NCI-H526 (cell line): ENCODE results near the gene CDC42EP1.
"Not testable (repeated sequence)": the region's sequence is repeated elsewhere in the genome, so short reads cannot be mapped to it uniquely, and the experiment has no call there.

Experiments used
- DNase-seq, 2 experiments: peaks; one replicate each; lab custom pipeline; 2025; lab: John Stamatoyannopoulos, UW

Gene CDC42EP1

DNA sequence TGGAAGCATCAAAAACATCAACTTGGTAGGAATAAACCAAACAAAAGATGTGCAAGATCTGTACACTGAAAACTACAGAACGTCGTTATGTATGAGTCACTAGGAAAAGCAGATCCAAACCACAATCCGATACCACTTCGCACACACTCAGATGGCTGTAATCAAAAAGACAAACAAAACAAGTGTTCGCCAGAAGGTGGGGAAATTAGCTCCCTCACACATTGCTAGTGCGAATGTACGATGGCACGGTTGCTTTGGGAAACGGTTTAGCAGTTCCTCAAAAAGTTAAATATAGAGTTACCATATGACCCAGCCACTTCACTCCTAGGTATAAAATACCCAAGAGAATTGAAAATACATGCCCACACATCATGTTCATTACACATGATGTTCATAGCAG is 26.3 kb upstream of the CDC42EP1 start:
- DNase-seq: no peak

GRCh38 chr22:37534445-37534844 is 25.8 kb upstream of the CDC42EP1 start:
- no peak for DNase-seq

DNA sequence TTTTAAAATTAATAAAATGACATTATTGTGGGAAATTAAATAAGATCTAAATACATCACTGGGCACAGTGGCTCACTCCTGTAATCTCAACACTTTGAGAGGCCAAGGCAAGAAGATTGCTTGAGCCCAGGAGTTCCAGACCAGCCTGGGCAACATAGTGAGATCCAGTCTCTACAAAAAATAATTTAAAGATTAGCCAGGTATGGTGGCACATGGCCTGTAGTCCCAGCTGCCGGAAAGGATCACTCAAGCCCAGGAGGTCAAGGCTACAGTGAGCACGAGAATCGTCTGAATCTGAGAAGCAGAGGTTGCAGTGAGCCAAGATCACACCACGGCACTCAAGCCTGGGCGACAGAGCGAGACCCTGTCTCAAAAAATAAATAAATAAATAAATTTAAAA is 25.1 kb upstream of the CDC42EP1 start:
- DNase-seq: no peak

- DNase-seq: peak; percentile 74 to 89
Measured at GRCh38 chr22:37538590-37539357, 21.5 kb upstream of the CDC42EP1 start.

DNA sequence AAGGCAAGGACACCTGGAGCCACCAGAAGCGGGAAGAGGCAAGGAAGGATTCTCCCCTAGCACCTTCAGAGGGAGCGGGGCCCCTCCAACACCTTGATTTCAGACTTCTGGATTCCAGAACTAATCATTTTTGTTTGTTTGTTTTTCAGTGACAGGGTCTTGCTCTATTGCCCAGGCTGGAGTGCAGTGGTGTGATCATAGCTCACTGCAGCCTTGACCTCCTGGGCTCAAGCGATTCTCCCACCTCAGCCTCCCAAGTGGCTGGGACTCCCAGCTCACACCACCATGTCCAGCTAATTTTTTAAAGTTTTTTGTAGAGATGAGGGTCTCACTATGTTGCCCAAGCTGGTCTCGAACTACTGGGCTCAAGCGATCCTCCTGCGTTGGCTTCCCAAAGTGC is 20.5 kb upstream of the CDC42EP1 start:
- not testable (repeated sequence) for DNase-seq

GRCh38 chr22:37542416-37542815 is 17.9 kb upstream of the CDC42EP1 start:
- not testable (repeated sequence) for DNase-seq

GRCh38 chr22:37542959-37543358 is 17.3 kb upstream of the CDC42EP1 start:
- DNase-seq: no peak

DNA sequence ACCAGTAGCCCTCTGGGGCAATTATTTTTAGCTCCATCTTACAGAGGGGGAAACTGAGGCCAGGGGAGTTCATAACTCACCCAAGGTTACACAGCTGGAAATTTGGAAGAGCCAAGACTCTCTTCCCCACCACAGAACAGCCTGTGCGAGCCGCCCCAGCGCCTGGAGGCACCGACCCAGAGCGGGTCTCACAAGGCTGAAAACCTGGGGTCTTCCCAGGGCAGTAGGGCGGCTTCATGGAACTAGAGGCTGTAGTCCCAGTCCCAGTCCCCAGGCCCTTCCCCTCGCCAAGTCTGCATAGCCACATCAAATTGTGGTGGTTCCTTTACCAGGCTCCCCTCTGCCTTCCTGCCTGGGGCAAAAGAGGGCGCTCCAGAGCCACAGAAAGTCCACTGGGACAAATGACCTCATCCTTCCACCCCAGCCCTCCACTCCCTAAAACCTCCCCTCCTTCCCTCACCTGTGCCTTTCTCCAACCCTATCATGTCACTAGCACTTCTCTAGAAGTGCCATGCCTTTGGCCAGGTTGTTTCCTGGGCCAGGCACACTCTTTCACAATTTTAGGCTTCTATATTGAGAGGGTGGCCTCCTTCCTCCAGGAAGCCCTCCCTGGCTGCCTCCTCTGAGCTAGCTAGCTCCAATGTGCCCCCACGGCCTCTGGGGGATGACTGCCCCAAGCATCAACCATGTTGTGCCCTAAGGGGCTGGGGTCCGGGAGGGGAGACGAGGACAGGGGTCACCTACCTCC is 15.2 kb upstream of the CDC42EP1 start:
- peak in 1 of 2 experiments; percentile 44 for DNase-seq

- DNase-seq: no peak
Measured at GRCh38 chr22:37545703-37546436, 14.4 kb upstream of the CDC42EP1 start.

DNA sequence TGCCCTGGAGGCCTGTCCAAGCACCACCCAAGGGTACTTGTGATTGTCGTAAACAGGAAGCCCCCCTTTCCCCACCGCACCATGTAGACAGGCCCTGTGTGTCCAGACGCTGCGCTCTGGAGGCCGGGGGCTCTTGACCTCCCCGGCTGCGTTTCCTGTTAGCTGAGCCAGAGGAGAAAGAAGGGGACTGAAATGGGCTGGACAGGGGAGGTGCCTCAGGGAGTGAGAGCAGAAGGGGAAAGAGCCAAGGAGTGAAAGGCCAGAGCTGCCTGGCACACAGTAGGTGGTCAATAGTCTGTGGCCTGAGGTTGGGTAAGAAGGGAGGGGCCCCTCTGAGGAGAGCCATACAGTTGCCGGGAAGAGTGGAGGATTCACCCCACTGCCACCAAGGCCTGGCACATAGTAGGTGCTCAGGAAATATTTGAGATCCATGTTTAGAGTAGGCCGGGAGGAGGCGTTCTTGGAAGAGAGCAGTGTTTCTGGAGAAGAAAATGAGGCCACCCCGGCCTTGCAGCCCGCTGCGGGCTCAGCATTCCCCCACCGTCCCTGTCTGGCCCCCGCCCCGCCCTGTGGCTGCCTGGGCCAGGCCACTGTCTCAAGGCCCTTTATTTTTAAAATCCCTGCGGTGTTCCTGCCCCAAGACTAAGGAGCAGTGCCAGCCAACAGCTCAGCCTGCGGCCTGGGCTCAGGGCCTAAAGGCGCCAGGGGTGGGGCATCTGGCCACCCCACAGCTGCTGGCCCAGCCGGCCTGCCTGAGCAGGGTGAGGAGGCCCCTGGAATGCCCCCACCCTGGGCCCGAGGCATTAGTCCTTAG is 13.6 kb upstream of the CDC42EP1 start:
- no peak for DNase-seq

DNA sequence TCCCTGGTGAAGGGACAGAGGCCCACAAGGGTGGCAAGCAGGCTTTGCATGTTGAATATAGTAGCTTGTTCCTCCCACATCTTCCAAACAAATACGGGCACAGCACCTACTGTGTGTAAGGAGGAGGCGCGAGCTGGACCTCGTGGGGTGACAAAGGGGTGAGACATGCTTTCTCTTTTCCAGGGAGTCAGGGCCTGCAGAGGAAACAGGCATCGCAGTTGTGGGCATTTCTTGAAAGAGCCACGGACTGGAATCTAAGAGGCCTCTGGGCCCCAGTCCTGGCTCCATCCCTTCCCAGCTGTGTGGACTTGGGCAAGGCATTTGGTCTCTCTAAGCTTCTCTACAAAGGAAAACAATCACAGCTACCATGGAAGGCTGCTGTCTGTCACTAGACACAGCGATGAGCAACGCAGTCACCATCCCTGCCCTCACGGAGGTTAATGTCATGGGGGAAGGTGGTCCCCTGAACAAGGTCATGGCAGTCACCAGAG is 13.0 kb upstream of the CDC42EP1 start:
- DNase-seq: no peak

DNA sequence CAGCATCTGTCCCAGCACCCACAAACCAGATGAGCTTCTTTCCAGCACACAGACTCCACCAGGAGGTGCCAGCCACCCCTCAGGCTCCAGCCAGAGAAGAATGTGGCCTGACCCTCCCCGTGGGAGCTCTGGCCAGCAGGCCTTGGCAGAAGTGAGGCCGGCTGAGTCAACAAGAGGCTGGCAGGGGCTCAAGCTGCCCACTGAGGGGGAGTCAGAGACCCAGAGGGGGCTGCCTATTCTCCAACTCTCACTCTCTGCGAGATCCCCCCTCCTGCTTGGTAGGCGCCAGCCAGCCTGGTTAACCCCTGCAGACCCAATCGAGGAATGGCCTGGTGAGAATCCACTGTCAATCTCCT is 10.6 kb upstream of the CDC42EP1 start:
- no peak for DNase-seq

DNA sequence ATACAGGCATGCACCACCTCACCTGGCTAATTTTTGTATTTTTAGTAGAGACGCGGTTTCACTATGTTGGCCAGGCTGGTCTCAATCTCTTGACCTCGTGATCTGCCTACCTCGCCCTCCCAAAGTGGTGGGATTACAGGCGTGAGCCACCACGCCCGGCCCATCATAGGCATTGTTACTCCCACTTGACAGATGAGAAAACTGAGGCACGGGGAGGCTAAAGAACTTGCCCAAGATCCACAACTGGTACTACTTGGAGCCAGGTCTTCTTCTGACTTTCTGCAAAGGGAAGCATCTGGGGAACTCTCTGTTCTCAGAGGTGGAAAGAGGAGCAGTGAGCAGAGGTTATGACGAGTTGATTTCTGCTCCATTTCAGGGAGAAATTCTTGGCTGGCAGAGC is 9.4 kb upstream of the CDC42EP1 start:
- DNase-seq: not testable (repeated sequence)

- DNase-seq: no peak
Measured at GRCh38 chr22:37551981-37552380, 8.3 kb upstream of the CDC42EP1 start.

- no peak for DNase-seq
Measured at GRCh38 chr22:37552524-37553163, 7.6 kb upstream of the CDC42EP1 start.

- no peak for DNase-seq
Measured at GRCh38 chr22:37553725-37554124, 6.6 kb upstream of the CDC42EP1 start.

GRCh38 chr22:37555029-37555428 is 5.3 kb upstream of the CDC42EP1 start:
- no peak for DNase-seq

DNA sequence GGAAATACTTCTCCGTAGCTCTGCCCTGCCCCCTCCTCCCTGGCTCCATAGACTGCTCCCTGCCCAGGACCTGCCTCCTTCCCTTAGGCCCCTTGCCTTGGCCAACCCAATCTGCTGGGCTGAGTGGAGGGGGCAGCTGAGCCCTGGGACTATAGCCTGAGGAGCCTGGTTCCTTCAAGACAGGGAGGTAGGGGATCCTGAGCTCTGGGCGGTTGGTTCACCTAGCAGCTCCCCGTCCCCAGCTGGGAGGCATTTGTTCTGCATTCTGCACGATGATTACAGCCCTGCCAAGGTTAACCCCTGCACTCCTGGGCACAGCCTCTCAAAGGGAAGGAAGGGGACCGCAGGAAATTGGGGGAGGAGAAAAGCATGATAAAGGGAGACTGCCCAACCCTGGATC is 3.6 kb upstream of the CDC42EP1 start:
- no peak for DNase-seq

- no peak for DNase-seq
Measured at GRCh38 chr22:37557321-37558001, 2.8 kb upstream of the CDC42EP1 start.

GRCh38 chr22:37558815-37559214 is 1.5 kb upstream of the CDC42EP1 start:
- peak in 1 of 2 experiments; percentile 30 for DNase-seq

DNA sequence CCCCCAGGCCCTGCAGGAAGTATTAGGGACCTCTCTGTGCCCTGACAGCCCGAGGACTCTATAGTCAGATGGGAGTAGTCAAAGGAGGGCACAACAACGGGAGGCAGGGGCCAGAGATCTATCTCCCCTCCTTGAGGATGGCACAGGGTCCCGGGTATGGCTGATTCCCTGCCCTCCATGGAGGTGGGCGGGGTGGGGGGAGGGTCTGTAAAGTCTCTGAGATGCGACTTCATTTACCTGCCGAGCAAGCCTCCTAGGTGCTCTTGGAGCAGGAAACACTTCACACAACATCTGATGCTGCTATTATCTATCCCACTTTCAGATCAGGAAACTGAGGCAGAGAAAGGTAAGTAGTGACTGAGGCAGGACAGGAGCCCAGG is 769 bp upstream of the CDC42EP1 start:
- no peak for DNase-seq
